Kidney (tissue), 14 donors: ENCODE measurements around the gene EBF3. TPM values are rescaled to one million over a fixed set of nuclear protein-coding genes. Genes with fewer than 3 reads are reported as not detected.

Source experiments
- DNase-seq, 5 donors: peaks; one replicate each; pipeline ENCODE4 v3.0.0-alpha.2; 2013 to 2020
- FAIRE-seq: peaks from 2 replicates; lab custom pipeline; 2012; peaks lifted over from hg19 to GRCh38; lab: Jason Lieb, UNC
- H3K27ac ChIP-seq, 2 donors: one replicate each; pipeline ENCODE4 v1.7.0; 2013; ENCODE audit warnings: low read depth in 2 of 2, low read length in 2 of 2, inconsistent platforms in 1 of 2
- H3K27me3 ChIP-seq: one replicate; pipeline ENCODE4 v1.7.1; 2013; ENCODE audit warnings: low read length, inconsistent platforms; ENCODE audit not compliant: control insufficient read depth, insufficient read depth
- H3K36me3 ChIP-seq, 3 donors: one replicate each; pipeline versions ENCODE4 v1.7.0 to v1.7.1; 2013; ENCODE audit warnings: low read length in 3 of 3, control low read depth in 1 of 3, inconsistent platforms in 1 of 3; ENCODE audit not compliant: insufficient read depth in 3 of 3, control insufficient read depth in 2 of 3
- H3K4me1 ChIP-seq, 3 donors: one replicate each; pipeline versions ENCODE4 v1.7.0 to v1.7.1; 2013; ENCODE audit warnings: low read length in 3 of 3, inconsistent platforms in 1 of 3, low read depth in 1 of 3; ENCODE audit not compliant: control insufficient read depth in 2 of 3, insufficient read depth in 2 of 3
- H3K4me3 ChIP-seq, 3 donors: one replicate each; pipeline versions ENCODE4 v1.7.0 to v1.8.1; 2013; ENCODE audit warnings: low read length in 3 of 3, control low read depth in 1 of 3, inconsistent platforms in 1 of 3
- H3K9ac ChIP-seq, 3 donors: one replicate each; pipeline versions ENCODE4 v1.7.0 to v1.7.1; 2013; ENCODE audit warnings: low read length in 3 of 3, control low read depth in 1 of 3, inconsistent platforms in 1 of 3
- H3K9me3 ChIP-seq, 3 donors: one replicate each; pipeline versions ENCODE4 v1.7.0 to v1.7.1; 2013; ENCODE audit warnings: low read length in 3 of 3, control low read depth in 1 of 3, inconsistent platforms in 1 of 3; ENCODE audit not compliant: control insufficient read depth in 2 of 3, insufficient read depth in 1 of 3
- CTCF ChIP-seq: IDR thresholded peaks from 3 replicates; pipeline ENCODE4 v1.5.1; 2012; ENCODE audit warnings: mild to moderate bottlenecking, moderate library complexity, borderline replicate concordance; ENCODE audit not compliant: insufficient read depth; ENCODE audit errors: extremely low read depth
- intact Hi-C: fragments of 100-400 bp; cut with DNase I; formaldehyde crosslinking; loops from one replicate; pipeline ENCODE4 v1.11.1; 2022
- polyA plus RNA-seq: library from polyadenylated mRNA; stranded (reverse); fragments of 350-450 nt; fragmentation: Illumina TruSeq; extraction: RNeasy Lipid Tissue Mini Kit (QIAGEN cat#74804); gene quantifications from one replicate; pipeline ENCODE4 v1.2.3, GENCODE V29; 2014; ENCODE audit warnings: low read depth, low replicate concordance; ENCODE audit not compliant: insufficient read depth
- total RNA-seq: library from RNA; stranded (reverse); fragmentation: NEBNext Ultra II Directional; extraction: Animal tissue kit (Norgen Biotek cat#: 25700); gene quantifications from one replicate; pipeline ENCODE4 v1.2.1, GENCODE V29; 2021
- donor health status: control.
- donor health status: control.
- donor health status: control.
- donor health status: control.
- donor health status: control.
- donor health status: DM: yes; HTN: yes; CAD: no.
- donor health status: Normal renal cell carcinoma (clear cell type).

EBF3 gene
- total and polyA plus RNA-seq, 2 donors from 2014 or later: 0.09 to 0.98 TPM

GRCh38 chr10:129968020-129968852 lies 4.2 kb upstream of the EBF3 start:
- no peak for DNase-seq
- peaks cover 53% of the 10 kb centered on the region for H3K27me3 ChIP-seq
- no peaks in the 10 kb centered on the region for H3K4me1 ChIP-seq
- H3K9ac ChIP-seq: no peak overlapping the region
- intact Hi-C loops: loop anchor here (2.0 kb wide), 1 partner anchor 935 kb away; no protein-coding TSS in a partner anchor
- H3K4me3 ChIP-seq: no peak overlapping the region
- H3K9me3 ChIP-seq: no peaks in the 10 kb centered on the region
- no peaks in the 10 kb centered on the region for H3K36me3 ChIP-seq
- no peak for TF ChIP-seq CTCF
- no peak overlapping the region for H3K27ac ChIP-seq
- FAIRE-seq: no peak

GRCh38 chr10:129967579-129968019 lies 3.5 kb upstream of the EBF3 start:
- no peaks in the 10 kb centered on the region for H3K9me3 ChIP-seq
- H3K27ac ChIP-seq: no peak overlapping the region
- peaks cover 0 to 4% (median 0%) of the 10 kb centered on the region in 3 donors for H3K4me1 ChIP-seq
- no peaks in the 10 kb centered on the region for H3K36me3 ChIP-seq
- no peak overlapping the region for H3K9ac ChIP-seq
- FAIRE-seq (no peak), DNase-seq (no peak)
- H3K27me3 ChIP-seq: peaks cover 56% of the 10 kb centered on the region
- H3K4me3 ChIP-seq: no peak overlapping the region
- intact Hi-C loops: loop anchor here (2.0 kb wide), 1 partner anchor 935 kb away; no protein-coding TSS in a partner anchor
- no peak for TF ChIP-seq CTCF

GRCh38 chr10:129966889-129967578 lies 3.0 kb upstream of the EBF3 start:
- intact Hi-C loops: no loop called here
- no peak for TF ChIP-seq CTCF
- Histone ChIP-seq H3K36me3 (no peaks in the 10 kb centered on the region), H3K27ac (no peak overlapping the region), H3K4me3 (no peak overlapping the region), H3K9me3 (no peaks in the 10 kb centered on the region), H3K4me1 (peaks cover 0 to 4% (median 0%) of the 10 kb centered on the region in 3 donors), H3K27me3 (peaks cover 59% of the 10 kb centered on the region), H3K9ac (no peak overlapping the region)
- FAIRE-seq (no peak), DNase-seq (peak in 1 of 5 donors; percentile 32)
